GM23338 (cell line): ENCODE results near the gene SEMA5A.

ENCODE experiments used
- CREB1 ChIP-seq: fragments of 250-450 bp; sonication (Bioruptor Pico); IDR thresholded peaks from 2 replicates; pipeline ENCODE4 v1.5.0; 2020; ENCODE audit warnings: low read depth, mild to moderate bottlenecking, moderate library complexity
- CTCF ChIP-seq, 2 experiments: fragments of 200-600 bp in 1 of 2; sonication (generic) in 1 of 2; conservative IDR thresholded peaks; 2 replicates each; pipeline versions ENCODE4 v1.5.1 to v1.6.1; 2016 to 2017; ENCODE audit warnings: antibody characterized with exemption in 2 of 2, low read depth in 2 of 2, mild to moderate bottlenecking in 2 of 2, moderate library complexity in 1 of 2
- ETS1 ChIP-seq: IDR thresholded peaks from 2 replicates; pipeline ENCODE4 v1.6.1; 2016; ENCODE audit warnings: antibody characterized with exemption
- EZH2 ChIP-seq: fragments of 200-600 bp; sonication (generic); IDR thresholded peaks from one replicate; pipeline ENCODE4 v1.8.0; 2017; ENCODE audit warnings: antibody characterized with exemption, mild to moderate bottlenecking, low read depth; ENCODE audit not compliant: unreplicated experiment
- EZH2phosphoT487 ChIP-seq: fragments of 200-600 bp; sonication (generic); IDR thresholded peaks from one replicate; pipeline ENCODE4 v1.8.1; 2018; ENCODE audit warnings: antibody characterized with exemption; ENCODE audit not compliant: unreplicated experiment
- JUNB ChIP-seq: IDR thresholded peaks from one replicate; pipeline ENCODE4 v1.6.1; 2016; ENCODE audit warnings: antibody characterized with exemption; ENCODE audit not compliant: unreplicated experiment
- NANOG ChIP-seq: IDR thresholded peaks from 2 replicates; pipeline ENCODE4 v1.6.1; 2016; ENCODE audit warnings: antibody characterized with exemption, borderline replicate concordance
- POLR2AphosphoS5 ChIP-seq: IDR thresholded peaks from 2 replicates; pipeline ENCODE4 v1.6.1; 2016; ENCODE audit warnings: antibody characterized with exemption, low read depth
- REST ChIP-seq: IDR thresholded peaks from one replicate; pipeline ENCODE4 v1.6.1; 2018; ENCODE audit warnings: antibody characterized with exemption; ENCODE audit not compliant: unreplicated experiment
- STAT1 ChIP-seq: IDR thresholded peaks from one replicate; pipeline ENCODE4 v1.6.1; 2016; ENCODE audit warnings: antibody characterized with exemption; ENCODE audit not compliant: unreplicated experiment
- ZNF331 ChIP-seq: fragments of 250-450 bp; sonication (Bioruptor Pico); IDR thresholded peaks from 2 replicates; pipeline ENCODE4 v1.5.0; 2020; ENCODE audit warnings: low read depth, mild to moderate bottlenecking, moderate library complexity
- ZNF462 ChIP-seq: fragments of 250-450 bp; sonication (Bioruptor Pico); IDR thresholded peaks from 2 replicates; pipeline ENCODE4 v1.5.0; 2020; ENCODE audit warnings: mild to moderate bottlenecking, moderate library complexity

GRCh38 chr5:9056046-9056445 is 489.8 kb downstream of the SEMA5A start:
- no peak for TF ChIP-seq CTCF (conservative IDR thresholded peaks at IDR 0.05; ENCODE audit: low read depth in 2 of 2)
- TF ChIP-seq REST, result no peak
- no peak for TF ChIP-seq EZH2
- no peak for TF ChIP-seq CREB1 (CRISPR knock-in tag)
- TF ChIP-seq POLR2AphosphoS5, result no peak
- TF ChIP-seq ZNF331 (CRISPR knock-in tag), result no peak
- no peak for TF ChIP-seq ZNF462 (CRISPR knock-in tag)
- no peak for TF ChIP-seq EZH2phosphoT487
- no peak for TF ChIP-seq JUNB
- no peak for TF ChIP-seq STAT1
- TF ChIP-seq ETS1, result no peak
- TF ChIP-seq NANOG, result no peak
